IPS DF 6.9 (cell line): Measurements from ENCODE around the gene OR2T5.
"Not testable (repeated sequence)": the region's sequence is repeated elsewhere in the genome, so short reads cannot be mapped to it uniquely, and the experiment has no call there.

Experiments used
- DNase-seq: peaks from one replicate; pipeline ENCODE4 v3.0.0-alpha.2; 2013; ENCODE audit warnings: low read depth, low spot score
- H3K27ac ChIP-seq: one replicate; pipeline ENCODE4 v1.5.1; 2013; ENCODE audit warnings: low read length, control low read depth
- H3K27me3 ChIP-seq: 2 replicates; pipeline ENCODE4 v1.6.1; 2013; ENCODE audit warnings: mild to moderate bottlenecking, low read length; ENCODE audit not compliant: control insufficient read depth, insufficient read depth
- H3K36me3 ChIP-seq: 2 replicates; pipeline ENCODE4 v1.6.1; 2013; ENCODE audit warnings: low read length; ENCODE audit not compliant: control insufficient read depth, insufficient read depth
- H3K4me1 ChIP-seq: 2 replicates; pipeline ENCODE4 v1.6.1; 2013; ENCODE audit warnings: low read length; ENCODE audit not compliant: control insufficient read depth, insufficient read depth
- H3K4me3 ChIP-seq: 2 replicates; pipeline ENCODE4 v1.5.1; 2013; ENCODE audit warnings: mild to moderate bottlenecking, low read length
- H3K9me3 ChIP-seq: 2 replicates; pipeline ENCODE4 v1.6.1; 2013; ENCODE audit warnings: low read length, inconsistent platforms; ENCODE audit not compliant: control insufficient read depth, insufficient read depth
- WGBS: extraction: QIAGEN DNeasy Blood & Tissue Kit; methylation state at CpG from one replicate; pipeline ENCODE4 v1.1.7; 2013; ENCODE audit warnings: mixed read lengths, missing lambda C conversion rate; ENCODE audit not compliant: insufficient read length, insufficient coverage; 5-methylcytosine and 5-hydroxymethylcytosine counted together

Gene OR2T5

DNA sequence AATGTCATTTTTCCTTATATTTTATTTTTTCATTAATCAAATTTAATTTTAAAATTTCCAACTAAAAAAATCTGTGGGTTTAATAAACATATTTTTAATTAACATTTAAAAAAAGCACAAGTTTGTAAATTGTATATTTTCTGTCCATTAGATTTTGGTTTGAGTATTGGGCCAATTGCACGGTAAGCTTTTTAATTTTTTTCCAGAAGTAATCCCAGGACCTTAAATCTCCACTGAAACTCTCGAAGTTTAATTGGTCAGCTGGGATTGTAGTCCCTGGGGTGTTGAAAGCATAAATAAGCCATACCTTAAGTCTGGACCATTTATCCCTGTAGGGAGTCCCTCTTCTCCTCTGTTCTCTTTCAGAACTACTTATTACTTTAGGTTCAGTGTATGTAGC lies 19.4 kb downstream of the OR2T5 start, which contains the start of gene OR2G6:
TSS of gene OR2G6 (plus strand) at position 301 of the 400 bp plus-strand sequence. CDS start 13,574 bp downstream, outside the sequence.
- not testable (repeated sequence) for H3K9me3 ChIP-seq, H3K4me1 ChIP-seq, H3K36me3 ChIP-seq, H3K27me3 ChIP-seq, H3K4me3 ChIP-seq, H3K27ac ChIP-seq, DNase-seq
- no CpG with 5 or more reads among the region's 2 CpGs for WGBS

DNA sequence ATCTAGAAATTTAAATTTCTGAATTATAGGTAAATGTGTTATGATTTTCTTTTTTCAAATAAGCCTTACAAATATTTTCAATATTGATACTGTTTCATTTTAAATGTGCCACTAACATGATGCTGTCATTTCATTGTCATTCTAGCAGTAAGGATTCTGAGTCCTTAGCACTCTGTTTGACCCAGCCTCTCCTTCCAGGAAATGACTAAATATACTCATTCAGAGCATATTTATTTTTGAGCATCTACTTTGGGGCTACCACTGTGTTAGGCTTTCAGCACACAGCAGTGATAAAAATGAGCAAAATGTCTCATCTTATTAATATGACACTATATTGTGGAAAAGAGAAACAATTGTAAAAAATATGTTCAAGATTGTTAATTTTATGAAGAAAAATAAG lies 21.8 kb downstream of the OR2T5 start:
- not testable (repeated sequence) for H3K4me1 ChIP-seq, DNase-seq, H3K27me3 ChIP-seq, H3K9me3 ChIP-seq, H3K27ac ChIP-seq, H3K4me3 ChIP-seq, H3K36me3 ChIP-seq

DNA sequence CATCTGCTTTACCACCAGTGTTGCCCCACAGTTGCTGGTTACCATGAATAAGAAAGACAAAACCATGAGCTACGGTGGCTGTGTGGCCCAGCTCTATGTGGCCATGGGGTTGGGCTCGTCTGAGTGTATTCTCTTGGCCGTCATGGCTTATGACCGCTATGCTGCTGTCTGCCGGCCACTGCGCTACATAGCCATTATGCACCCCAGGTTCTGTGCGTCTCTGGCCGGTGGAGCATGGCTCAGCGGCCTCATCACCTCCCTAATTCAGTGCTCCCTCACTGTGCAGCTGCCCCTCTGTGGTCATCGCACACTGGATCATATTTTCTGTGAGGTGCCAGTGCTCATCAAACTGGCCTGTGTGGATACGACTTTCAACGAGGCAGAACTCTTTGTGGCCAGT lies 33.5 kb downstream of the OR2T5 start:
- Histone ChIP-seq H3K4me1 (no peaks in the 10 kb centered on the region), H3K4me3 (no peak overlapping the region), H3K9me3 (peaks cover 3% of the 10 kb centered on the region), H3K36me3 (no peaks in the 10 kb centered on the region), H3K27ac (no peak overlapping the region), H3K27me3 (no peaks in the 10 kb centered on the region)
- WGBS: no CpG with 5 or more reads among the region's 12 CpGs
- no peak for DNase-seq

DNA sequence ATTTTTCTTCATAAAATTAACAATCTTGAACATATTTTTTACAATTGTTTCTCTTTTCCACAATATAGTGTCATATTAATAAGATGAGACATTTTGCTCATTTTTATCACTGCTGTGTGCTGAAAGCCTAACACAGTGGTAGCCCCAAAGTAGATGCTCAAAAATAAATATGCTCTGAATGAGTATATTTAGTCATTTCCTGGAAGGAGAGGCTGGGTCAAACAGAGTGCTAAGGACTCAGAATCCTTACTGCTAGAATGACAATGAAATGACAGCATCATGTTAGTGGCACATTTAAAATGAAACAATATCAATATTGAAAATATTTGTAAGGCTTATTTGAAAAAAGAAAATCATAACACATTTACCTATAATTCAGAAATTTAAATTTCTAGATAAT lies 49.1 kb downstream of the OR2T5 start:
- H3K4me1 ChIP-seq, H3K9me3 ChIP-seq, H3K36me3 ChIP-seq, H3K27ac ChIP-seq, DNase-seq, H3K4me3 ChIP-seq, H3K27me3 ChIP-seq: not testable (repeated sequence)
